ENCODE results near the gene C22orf39.

The C22orf39 gene

GRCh38 chr22:19477321-19478044 is 30.0 kb upstream of the C22orf39 start:
- DNase-seq (ENCODE audit: low read depth in 3 of 3), result no peak

DNA sequence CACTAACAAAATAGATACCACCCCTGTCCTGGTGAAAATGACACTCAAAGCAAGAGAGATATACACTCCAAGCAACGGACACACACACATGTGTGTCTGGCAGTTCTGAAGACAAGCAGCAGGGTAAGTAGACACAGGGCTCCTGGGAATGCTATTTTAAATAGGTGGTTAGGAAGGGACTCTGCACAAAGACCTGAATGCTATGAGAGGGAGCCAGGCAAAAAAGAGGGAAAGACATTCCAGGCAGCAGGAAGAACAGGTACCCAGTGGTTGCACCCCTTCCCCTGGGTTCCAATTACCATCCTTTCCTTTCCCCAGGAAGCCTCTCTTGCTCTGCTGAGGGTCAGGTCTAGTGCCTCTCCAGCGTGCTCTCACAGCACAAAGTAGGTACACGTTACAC is 28.5 kb upstream of the C22orf39 start:
- no peak for DNase-seq (ENCODE audit: low read depth in 3 of 3)

- no peak for DNase-seq (ENCODE audit: low read depth in 3 of 3)
Observed at GRCh38 chr22:19473578-19473977, 26.1 kb upstream of the C22orf39 start.

- no peak for DNase-seq (ENCODE audit: low read depth in 3 of 3)
Observed at GRCh38 chr22:19472233-19472632, 24.7 kb upstream of the C22orf39 start.

DNA sequence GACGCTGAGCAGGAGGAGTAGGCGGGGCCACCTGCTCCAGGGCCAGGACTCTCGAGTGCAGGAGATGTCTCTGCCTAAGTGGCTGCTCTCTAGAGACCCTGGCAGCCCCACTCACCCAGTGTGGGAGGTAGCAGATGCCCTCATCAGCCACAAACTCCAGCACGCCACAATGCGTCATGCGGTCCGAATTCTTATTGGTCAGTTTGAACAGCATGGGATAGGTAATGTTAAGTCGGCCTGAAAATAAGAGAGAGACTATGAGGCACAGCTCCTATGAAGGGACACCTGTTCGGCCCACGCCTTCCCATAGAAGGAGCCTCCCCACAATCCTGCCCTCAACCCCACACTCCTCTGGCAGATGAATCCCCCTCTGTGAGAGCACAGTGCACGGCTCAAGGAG is 24.1 kb upstream of the C22orf39 start:
- no peak for DNase-seq (ENCODE audit: low read depth in 3 of 3)

- DNase-seq (ENCODE audit: low read depth in 3 of 3), result no peak
Observed at GRCh38 chr22:19470010-19470409, 22.5 kb upstream of the C22orf39 start.

- DNase-seq (ENCODE audit: low read depth in 3 of 3), result no peak
Observed at GRCh38 chr22:19469421-19469820, 21.9 kb upstream of the C22orf39 start.

- no peak for DNase-seq (ENCODE audit: low read depth in 3 of 3)
Observed at GRCh38 chr22:19467912-19468311, 20.4 kb upstream of the C22orf39 start.

- no peak for DNase-seq (ENCODE audit: low read depth in 3 of 3)
Observed at GRCh38 chr22:19466848-19467752, 19.6 kb upstream of the C22orf39 start.

DNA sequence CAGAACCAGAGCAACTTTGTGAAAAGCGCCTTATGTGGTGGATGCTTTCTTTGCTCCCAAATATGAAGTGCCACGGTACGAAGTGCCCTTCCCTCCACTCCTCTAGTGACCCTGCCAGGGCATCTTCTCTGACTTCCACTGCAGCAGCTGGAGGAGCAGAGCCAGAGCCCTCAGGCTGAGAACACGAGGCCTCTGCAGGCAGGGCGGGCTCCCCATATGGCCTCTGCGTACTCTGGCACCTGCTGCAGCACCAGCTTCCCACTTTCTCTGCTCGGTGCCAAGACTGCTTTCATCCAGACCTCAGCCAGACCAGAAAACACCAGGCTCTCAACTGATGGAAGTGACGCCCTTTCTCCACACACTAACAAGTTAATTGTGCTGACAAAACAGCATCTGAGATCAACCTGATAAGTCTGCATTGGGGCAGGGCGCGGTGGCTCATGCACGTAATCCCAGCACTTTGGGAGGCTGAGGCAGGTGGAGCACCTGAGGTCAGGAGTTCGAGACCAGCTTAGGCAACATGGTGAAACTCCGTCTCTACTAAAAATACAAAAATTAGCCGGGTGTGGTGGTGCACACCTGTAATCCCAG is 18.7 kb upstream of the C22orf39 start:
- no peak for DNase-seq (ENCODE audit: low read depth in 3 of 3)

DNA sequence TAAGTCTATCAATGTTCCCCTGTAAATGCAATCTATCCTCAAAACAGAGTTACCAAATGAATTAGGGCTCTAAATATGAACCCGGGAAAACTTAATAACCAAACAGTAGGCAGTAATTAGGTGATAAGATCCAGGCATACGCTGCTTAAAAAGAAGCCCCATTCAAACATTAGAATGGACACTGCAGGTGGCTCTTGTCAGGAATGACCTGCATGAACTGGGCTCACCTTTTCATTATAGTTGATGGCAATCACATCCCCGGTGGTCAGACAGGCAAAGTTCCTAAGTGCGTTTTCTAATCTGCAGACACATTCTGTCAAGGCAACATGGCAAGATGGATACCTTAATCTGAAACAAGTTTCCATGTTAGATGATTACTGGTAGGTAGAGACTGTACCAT is 17.5 kb upstream of the C22orf39 start:
- no peak for DNase-seq (ENCODE audit: low read depth in 3 of 3)

DNA sequence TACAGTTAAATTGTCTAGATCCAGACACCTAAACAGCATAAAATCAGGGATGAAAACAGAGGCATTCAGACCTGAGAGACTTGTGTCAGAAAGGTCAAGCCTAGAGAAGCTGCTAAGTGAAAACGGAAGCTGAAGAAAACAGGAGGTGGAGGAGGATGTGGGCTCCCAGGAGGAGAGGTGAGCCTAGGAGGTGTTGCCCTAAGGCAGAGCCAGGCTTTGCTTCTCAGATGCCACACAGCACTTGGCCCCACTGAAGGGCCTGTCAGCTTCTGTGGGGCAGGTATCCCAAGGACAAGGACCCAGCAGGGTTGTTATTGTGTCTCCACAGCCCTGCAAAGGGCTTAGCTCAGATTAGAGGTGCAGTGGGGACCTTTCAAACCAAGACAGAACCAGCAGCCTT is 17.0 kb upstream of the C22orf39 start:
- no peak for DNase-seq (ENCODE audit: low read depth in 3 of 3)

DNA sequence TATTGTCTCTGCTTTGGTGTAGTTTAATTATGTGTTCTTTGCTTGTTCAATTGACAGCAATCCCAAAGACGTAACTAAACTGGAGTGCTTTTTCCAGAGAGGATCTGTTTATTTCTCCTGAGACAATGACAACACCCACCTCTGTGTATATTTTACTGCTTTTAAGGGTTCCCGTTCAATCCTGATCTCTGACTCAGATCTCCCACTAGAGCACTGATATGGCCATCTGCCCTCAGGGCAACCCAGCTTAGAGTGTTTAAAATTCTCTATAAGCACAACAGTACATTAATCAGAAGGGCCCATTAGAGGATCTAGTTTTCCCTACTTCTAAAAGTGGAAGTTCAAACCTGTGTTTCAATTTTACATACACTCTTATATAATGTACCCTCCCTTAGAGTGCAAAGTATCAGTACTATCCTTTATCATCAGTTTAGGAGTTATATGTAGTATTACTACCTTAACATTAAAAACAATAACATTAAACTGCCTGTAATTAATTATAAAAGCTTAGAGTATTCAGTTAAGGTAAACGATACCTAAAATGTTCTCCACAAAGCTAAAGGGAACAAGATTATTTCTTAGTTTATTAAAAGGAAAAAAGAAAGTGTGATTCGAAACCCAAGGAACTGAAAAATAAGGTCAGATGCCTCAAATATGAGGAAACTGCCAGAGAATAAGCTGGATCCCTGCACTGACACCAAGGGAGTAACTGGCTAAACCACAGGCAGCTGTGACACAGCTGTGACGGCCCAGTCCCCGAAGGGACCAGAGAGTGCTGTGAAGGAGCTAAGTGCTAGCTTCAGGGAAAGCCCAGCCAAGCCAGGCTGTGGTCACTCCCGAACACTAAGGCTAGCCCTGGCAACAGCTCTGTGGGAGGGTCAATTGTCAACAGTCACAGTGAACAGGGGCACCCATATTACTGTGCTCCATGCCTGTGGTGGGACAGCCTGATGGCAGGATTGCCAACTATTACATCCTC is 16.3 kb upstream of the C22orf39 start:
- no peak for DNase-seq (ENCODE audit: low read depth in 3 of 3)

GRCh38 chr22:19463008-19463407 is 15.5 kb upstream of the C22orf39 start:
- no peak for DNase-seq (ENCODE audit: low read depth in 3 of 3)

- no peak for DNase-seq (ENCODE audit: low read depth in 3 of 3)
Observed at GRCh38 chr22:19461506-19461905, 14.0 kb upstream of the C22orf39 start.

- no peak for DNase-seq (ENCODE audit: low read depth in 3 of 3)
Observed at GRCh38 chr22:19460036-19460435, 12.5 kb upstream of the C22orf39 start.

- no peak for DNase-seq (ENCODE audit: low read depth in 3 of 3)
Observed at GRCh38 chr22:19457828-19458428, 10.4 kb upstream of the C22orf39 start.

- no peak for DNase-seq (ENCODE audit: low read depth in 3 of 3)
Observed at GRCh38 chr22:19456541-19456940, 9.0 kb upstream of the C22orf39 start.

DNA sequence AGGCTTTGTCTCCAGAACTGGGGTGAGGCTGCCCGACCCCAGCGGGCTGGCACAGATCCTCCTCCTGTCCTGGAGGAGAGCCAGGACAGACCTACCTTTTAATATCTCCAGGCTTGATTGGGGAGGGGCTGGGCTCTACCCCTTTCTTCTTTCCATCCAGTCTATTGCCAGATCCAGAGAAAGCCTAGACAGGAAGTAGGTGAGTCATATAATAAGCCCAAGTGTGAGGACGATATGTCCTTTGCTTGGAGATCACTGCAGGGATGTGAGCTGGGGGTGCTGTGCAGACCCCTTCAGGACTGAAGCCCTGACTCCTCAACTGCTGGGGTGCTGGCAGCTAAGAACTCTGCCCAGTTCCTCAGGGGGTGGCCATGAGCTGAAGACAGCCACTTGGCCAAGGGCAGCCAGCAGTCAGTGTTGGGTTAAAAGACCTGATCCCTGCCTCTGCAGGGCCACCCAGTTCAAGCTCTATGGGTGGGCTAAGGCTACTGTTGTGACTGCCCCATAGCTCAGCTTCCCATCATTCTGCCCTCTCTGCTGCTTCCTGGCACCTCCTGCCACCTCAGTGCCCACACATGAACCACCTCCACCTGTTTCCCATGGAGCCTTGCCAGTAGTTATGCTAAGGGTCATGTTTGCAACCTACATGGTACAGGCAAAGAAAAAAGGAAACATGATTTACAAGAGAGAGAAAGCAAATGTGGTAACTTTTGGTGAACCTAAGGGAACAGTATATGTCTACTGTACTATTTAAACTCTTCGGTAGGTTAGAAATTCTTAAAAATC is 8.3 kb upstream of the C22orf39 start:
- no peak for DNase-seq (ENCODE audit: low read depth in 3 of 3)

DNA sequence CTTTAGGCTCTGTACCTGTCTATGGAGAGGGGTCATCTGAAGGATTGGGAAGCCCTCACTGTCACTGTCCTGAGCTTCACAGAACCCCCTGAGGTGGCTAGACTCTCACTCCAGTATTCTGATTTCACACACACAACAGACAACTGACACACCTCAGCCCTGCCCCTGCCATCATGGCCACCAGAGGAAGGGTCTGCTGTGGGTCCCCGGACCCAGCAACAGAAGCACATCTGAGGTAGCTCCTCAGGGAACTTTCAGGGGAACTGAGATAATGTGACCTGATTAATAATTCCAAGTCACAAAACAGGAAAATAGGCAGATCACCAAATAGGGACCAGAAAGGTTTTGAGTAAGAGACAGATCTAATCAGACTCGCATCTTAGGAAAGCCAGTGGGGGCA is 7.5 kb upstream of the C22orf39 start:
- DNase-seq (ENCODE audit: low read depth in 3 of 3), result no peak

Measured in stimulated activated CD4-positive, alpha-beta T cell treated with anti-CD3 and anti-CD28 coated beads, TNF-alpha, amount 100 ng/mL, for 4 hours (primary cell).